Cardiac septum (tissue), 1 donor: Measurements from ENCODE around the gene ARHGAP22. TPM values are rescaled to one million over a fixed set of nuclear protein-coding genes. Genes with fewer than 3 reads are reported as not detected.

ENCODE experiments used
- DNase-seq: peaks from one replicate; pipeline ENCODE4 v3.0.0-alpha.2; 2020; ENCODE audit warnings: low spot score
- intact Hi-C: fragments of 100-400 bp; cut with DNase I; formaldehyde crosslinking; loops from one replicate; pipeline ENCODE4 v1.14.0; 2022
- total RNA-seq: library from RNA; stranded (reverse); fragmentation: NEBNext Ultra II Directional; extraction: Animal tissue kit (Norgen Biotek cat#: 25700); gene quantifications from one replicate; pipeline ENCODE4 v1.2.1, GENCODE V29; 2021
- donor health status: DM: no; HTN: no; CAD: no.

The ARHGAP22 gene
- total RNA-seq, 1 donor from 2014 or later: 4.4 TPM

GRCh38 chr10:48477616-48478015 is 127.3 kb downstream of the ARHGAP22 start:
- intact Hi-C loops: no loop called here
- DNase-seq: no peak

GRCh38 chr10:48477141-48477540 is 127.7 kb downstream of the ARHGAP22 start:
- DNase-seq: no peak
- intact Hi-C loops: no loop called here

- intact Hi-C loops: no loop called here
- DNase-seq: peak; percentile 43
Measured at GRCh38 chr10:48476279-48476982, 128.4 kb downstream of the ARHGAP22 start.

GRCh38 chr10:48475943-48476278 is 129.0 kb downstream of the ARHGAP22 start:
- peak; percentile 39 for DNase-seq
- intact Hi-C loops: no loop called here

GRCh38 chr10:48474765-48475365 is 130.0 kb downstream of the ARHGAP22 start:
- intact Hi-C loops: no loop called here
- no peak for DNase-seq

- DNase-seq: no peak
- intact Hi-C loops: no loop called here
Measured at GRCh38 chr10:48473704-48474103, 131.2 kb downstream of the ARHGAP22 start.

GRCh38 chr10:48472501-48473069 is 132.3 kb downstream of the ARHGAP22 start:
- intact Hi-C loops: no loop called here
- DNase-seq: no peak

- DNase-seq: peak; percentile 50
- intact Hi-C loops: no loop called here
Measured at GRCh38 chr10:48470893-48471805, 133.7 kb downstream of the ARHGAP22 start.

GRCh38 chr10:48470115-48470892 is 134.6 kb downstream of the ARHGAP22 start:
- peak; percentile 74 for DNase-seq
- intact Hi-C loops: no loop called here

- DNase-seq: peak; percentile 68
- intact Hi-C loops: loop anchor here (5.0 kb wide), 1 partner anchor 53 kb away; no protein-coding TSS in a partner anchor
Measured at GRCh38 chr10:48469516-48470020, 135.3 kb downstream of the ARHGAP22 start.

- intact Hi-C loops: loop anchor here (5.0 kb wide), 1 partner anchor 53 kb away; no protein-coding TSS in a partner anchor
- peak; percentile 44 for DNase-seq
Measured at GRCh38 chr10:48468866-48469511, 135.9 kb downstream of the ARHGAP22 start.

GRCh38 chr10:48468130-48468790 is 136.6 kb downstream of the ARHGAP22 start:
- intact Hi-C loops: loop anchor here (5.0 kb wide), 1 partner anchor 54 kb away; no protein-coding TSS in a partner anchor

GRCh38 chr10:48467669-48468068 is 137.2 kb downstream of the ARHGAP22 start:
- intact Hi-C loops: loop anchor here (5.0 kb wide), 1 partner anchor 55 kb away; no protein-coding TSS in a partner anchor

More at GRCh38 chr10:48468130-48468790, 136.6 kb downstream of the ARHGAP22 start:
- peak; percentile 57 for DNase-seq

GRCh38 chr10:48466611-48467240 is 138.1 kb downstream of the ARHGAP22 start:
- peak; percentile 47 for DNase-seq
- intact Hi-C loops: loop anchor here (5.0 kb wide), 1 partner anchor 56 kb away; no protein-coding TSS in a partner anchor

More at GRCh38 chr10:48467669-48468068, 137.2 kb downstream of the ARHGAP22 start:
- peak; percentile 51 for DNase-seq

GRCh38 chr10:48465860-48466521 is 138.9 kb downstream of the ARHGAP22 start:
- peak; percentile 69 for DNase-seq
- intact Hi-C loops: loop anchor here (5.0 kb wide), 1 partner anchor 56 kb away; no protein-coding TSS in a partner anchor
